ENCODE measurements around the gene ZNF426. TPM values are rescaled to one million over a fixed set of nuclear protein-coding genes. Genes with fewer than 3 reads are reported as not detected.
"Not testable (repeated sequence)": the region's sequence is repeated elsewhere in the genome, so short reads cannot be mapped to it uniquely, and the experiment has no call there.

The ZNF426 gene
- total RNA-seq, 4 donors from 2014 or later, result 13.7 to 19.4 (median 17.5) TPM

- WGBS, result 100% methylated on average over 4 of the region's 11 CpGs
- peaks cover 0 to 12% (median 3%) of the 10 kb centered on the region in 4 donors for H3K9me3 ChIP-seq
- DNase-seq (ENCODE audit: extremely low spot score), result no peak
- TF ChIP-seq, protein P1, sequence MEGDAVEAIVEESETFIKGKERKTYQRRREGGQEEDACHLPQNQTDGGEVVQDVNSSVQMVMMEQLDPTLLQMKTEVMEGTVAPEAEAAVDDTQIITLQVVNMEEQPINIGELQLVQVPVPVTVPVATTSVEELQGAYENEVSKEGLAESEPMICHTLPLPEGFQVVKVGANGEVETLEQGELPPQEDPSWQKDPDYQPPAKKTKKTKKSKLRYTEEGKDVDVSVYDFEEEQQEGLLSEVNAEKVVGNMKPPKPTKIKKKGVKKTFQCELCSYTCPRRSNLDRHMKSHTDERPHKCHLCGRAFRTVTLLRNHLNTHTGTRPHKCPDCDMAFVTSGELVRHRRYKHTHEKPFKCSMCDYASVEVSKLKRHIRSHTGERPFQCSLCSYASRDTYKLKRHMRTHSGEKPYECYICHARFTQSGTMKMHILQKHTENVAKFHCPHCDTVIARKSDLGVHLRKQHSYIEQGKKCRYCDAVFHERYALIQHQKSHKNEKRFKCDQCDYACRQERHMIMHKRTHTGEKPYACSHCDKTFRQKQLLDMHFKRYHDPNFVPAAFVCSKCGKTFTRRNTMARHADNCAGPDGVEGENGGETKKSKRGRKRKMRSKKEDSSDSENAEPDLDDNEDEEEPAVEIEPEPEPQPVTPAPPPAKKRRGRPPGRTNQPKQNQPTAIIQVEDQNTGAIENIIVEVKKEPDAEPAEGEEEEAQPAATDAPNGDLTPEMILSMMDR (IDR thresholded peaks at IDR 0.05), result no peak
- no peak for TF ChIP-seq POLR2AphosphoS5 (IDR thresholded peaks at IDR 0.05)
- no peak for TF ChIP-seq EP300 (IDR thresholded peaks at IDR 0.05)
- TF ChIP-seq POLR2A (IDR thresholded peaks at IDR 0.05; ENCODE audit: low read depth), result no peak
- no peaks in the 10 kb centered on the region for H3K36me3 ChIP-seq
- intact Hi-C loops (cut with DNase I), result no loop called here
- H3K27me3 ChIP-seq, result no peaks in the 10 kb centered on the region
- no peak overlapping the region for H3K4me3 ChIP-seq
- no peaks in the 10 kb centered on the region for H3K4me1 ChIP-seq
- H3K27ac ChIP-seq (replicated peaks in 1 of 4), result no peak overlapping the region
Observed at GRCh38 chr19:9547870-9548269, 9.4 kb upstream of the ZNF426 start.

GRCh38 chr19:9541281-9541680 lies 2.8 kb upstream of the ZNF426 start:
- WGBS, result 87% methylated on average over 3 of the region's 12 CpGs
- H3K9me3 ChIP-seq; H3K4me3 ChIP-seq; intact Hi-C loops (cut with DNase I); H3K36me3 ChIP-seq; H3K27me3 ChIP-seq; H3K27ac ChIP-seq (replicated peaks in 1 of 4); DNase-seq (ENCODE audit: extremely low spot score): not testable (repeated sequence)
- H3K4me1 ChIP-seq, result peaks cover 14 to 25% (median 20%) of the 10 kb centered on the region in 4 donors

GRCh38 chr19:9539921-9540320 lies 1.5 kb upstream of the ZNF426 start:
- not testable (repeated sequence) for H3K27ac ChIP-seq (replicated peaks in 1 of 4); H3K27me3 ChIP-seq; H3K4me3 ChIP-seq; DNase-seq (ENCODE audit: extremely low spot score)
- intact Hi-C loops (cut with DNase I), result loop anchor here (10.0 kb wide), 2 partner anchors 45 to 215 kb away; partner anchors contain the start of genes ZNF121 and ZNF559
- Histone ChIP-seq H3K36me3 (peaks cover 14 to 20% (median 19%) of the 10 kb centered on the region in 4 donors), H3K9me3 (peaks cover 0 to 11% (median 9%) of the 10 kb centered on the region in 4 donors), H3K4me1 (peaks cover 14 to 26% (median 20%) of the 10 kb centered on the region in 4 donors)
- WGBS, result 90% methylated on average over 1 of the region's 1 CpG

- intact Hi-C loops (cut with DNase I), result loop anchor here (10.0 kb wide), 2 partner anchors 46 to 214 kb away; partner anchors contain the start of genes ZNF121 and ZNF559
- H3K36me3 ChIP-seq, result peaks cover 21 to 27% (median 27%) of the 10 kb centered on the region in 4 donors
- H3K9me3 ChIP-seq, result peaks cover 0 to 18% (median 16%) of the 10 kb centered on the region in 4 donors
- H3K27me3 ChIP-seq; DNase-seq (ENCODE audit: extremely low spot score): not testable (repeated sequence)
- peak overlapping the region; percentile 67 to 87 (median 78) for H3K4me3 ChIP-seq
- H3K27ac ChIP-seq (replicated peaks in 1 of 4), result peak overlapping the region; percentile 90 to 96 (median 94)
- WGBS, result 83% methylated on average over 6 of the region's 6 CpGs
- H3K4me1 ChIP-seq, result peaks cover 14 to 26% (median 20%) of the 10 kb centered on the region in 4 donors
Observed at GRCh38 chr19:9539201-9539600, 756 bp upstream of the ZNF426 start.

DNA sequence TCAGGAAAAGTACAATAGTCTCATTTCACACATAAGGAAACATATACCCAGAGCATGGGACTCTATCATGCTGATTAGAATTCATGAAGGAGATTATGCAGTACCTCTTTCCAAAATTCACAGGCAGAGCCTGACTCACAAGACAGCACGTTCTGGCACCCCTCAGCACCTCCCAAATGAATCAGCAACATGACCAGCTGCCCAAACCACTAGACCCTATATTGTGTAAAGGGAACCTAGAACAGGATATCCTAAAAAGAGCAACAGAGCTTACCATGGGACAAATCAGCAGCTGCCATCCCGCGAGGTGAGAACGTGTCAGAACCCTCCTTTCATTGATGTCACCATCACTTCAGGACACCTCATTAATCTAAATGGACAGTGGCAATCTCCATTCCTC lies 2.5 kb downstream of the ZNF426 start:
- WGBS, result 97% methylated on average over 4 of the region's 4 CpGs
- no peak for TF ChIP-seq POLR2AphosphoS5 (IDR thresholded peaks at IDR 0.05)
- no peak for TF ChIP-seq EP300 (IDR thresholded peaks at IDR 0.05)
- TF ChIP-seq, protein P1 (IDR thresholded peaks at IDR 0.05), result no peak
- TF ChIP-seq POLR2A (IDR thresholded peaks at IDR 0.05; ENCODE audit: low read depth), result no peak
- Histone ChIP-seq H3K36me3 (peaks cover 53 to 60% (median 59%) of the 10 kb centered on the region in 4 donors), H3K9me3 (peaks cover 10 to 50% (median 48%) of the 10 kb centered on the region in 4 donors), H3K4me1 (peaks cover 14 to 26% (median 20%) of the 10 kb centered on the region in 4 donors), H3K4me3 (no peak overlapping the region), H3K27me3 (no peaks in the 10 kb centered on the region), H3K27ac (replicated peaks in 1 of 4) (no peak overlapping the region)
- intact Hi-C loops (cut with DNase I), result loop anchor here (10.0 kb wide), 2 partner anchors 49 to 211 kb away; partner anchors contain the start of genes ZNF121 and ZNF559
- DNase-seq (ENCODE audit: extremely low spot score), result no peak

GRCh38 chr19:9531933-9532332 lies 6.5 kb downstream of the ZNF426 start:
- H3K36me3 ChIP-seq, result peaks cover 89 to 100% (median 99%) of the 10 kb centered on the region in 4 donors
- no peak overlapping the region for H3K27ac ChIP-seq (replicated peaks in 1 of 4)
- H3K4me1 ChIP-seq, result peaks cover 2 to 7% (median 3%) of the 10 kb centered on the region in 4 donors
- intact Hi-C loops (cut with DNase I), result loop anchor here (10.0 kb wide), 2 partner anchors 53 to 207 kb away; partner anchors contain the start of genes ZNF121 and ZNF559
- TF ChIP-seq POLR2AphosphoS5 (IDR thresholded peaks at IDR 0.05) (no peak), POLR2A (IDR thresholded peaks at IDR 0.05; ENCODE audit: low read depth) (no peak), EP300 (IDR thresholded peaks at IDR 0.05) (no peak)
- peaks cover 45 to 90% (median 88%) of the 10 kb centered on the region in 4 donors for H3K9me3 ChIP-seq
- H3K4me3 ChIP-seq, result no peak overlapping the region
- no peaks in the 10 kb centered on the region for H3K27me3 ChIP-seq
- DNase-seq (ENCODE audit: extremely low spot score), result no peak
- 86% methylated on average over 4 of the region's 4 CpGs for WGBS

Measured in esophagus muscularis mucosa (tissue), 4 donors.